SK-N-SH (cell line): ENCODE measurements around the gene GRIA1. TPM values are rescaled to one million over a fixed set of nuclear protein-coding genes. Genes with fewer than 3 reads are reported as not detected.
A peak's percentile ranks its signal among the peaks of the same experiment; 100 is the strongest.

Experiments
- CTCF ChIA-PET: fragments of 300-600, 350-600 bp; formaldehyde crosslinking; extraction: SDS; loops from one replicate; lab custom pipeline; 2021; lab: Yijun Ruan, JAX
- POLR2A ChIA-PET: fragments of 350-600 bp; sonication (Branson Sonifier 250); formaldehyde crosslinking; extraction: SDS; loops from one replicate; lab custom pipeline; 2020; ENCODE audit warnings: antibody characterized with exemption, inconsistent platforms; lab: Yijun Ruan, JAX
- DNase-seq: peaks from one replicate; pipeline ENCODE4 v3.0.0; 2012
- H2AFZ ChIP-seq: fragments of 200-600 bp; sonication (generic); 2 replicates; pipeline ENCODE4 v1.8.1; 2016; ENCODE audit warnings: antibody characterized with exemption, mild to moderate bottlenecking, low read depth
- H3F3A ChIP-seq: fragments of 200-600 bp; sonication (generic); replicated peaks from 2 replicates; pipeline ENCODE3; 2016; ENCODE audit warnings: antibody characterized with exemption, mild to moderate bottlenecking; ENCODE audit not compliant: insufficient read depth
- H3K27ac ChIP-seq, 2 experiments: fragments of 200-500 bp in 1 of 2; fragments of 200-600 bp in 1 of 2; sonication (Bioruptor generic) in 1 of 2; sonication (generic), shearing (Covaris generic) in 1 of 2; 2 replicates each; pipeline versions ENCODE4 v1.5.1 to v1.6.1; 2014 to 2016; ENCODE audit warnings: low read depth in 2 of 2, inconsistent platforms in 1 of 2, low read length in 1 of 2, mild to moderate bottlenecking in 1 of 2, mixed read lengths in 1 of 2
- H3K27me3 ChIP-seq: fragments of 200-600 bp; sonication (generic), shearing (Covaris generic); 2 replicates; pipeline ENCODE4 v1.6.1; 2016; ENCODE audit warnings: mixed run types; ENCODE audit not compliant: insufficient read depth
- H3K36me3 ChIP-seq, 2 experiments: fragments of 200-500 bp in 1 of 2; fragments of 200-600 bp in 1 of 2; sonication (Bioruptor generic) in 1 of 2; sonication (generic) in 1 of 2; replicated peaks in 1 of 2; 2 replicates each; pipeline versions ENCODE3 to v1.5.1; 2014 to 2016; ENCODE audit warnings: low read length in 1 of 2, mild to moderate bottlenecking in 1 of 2; ENCODE audit not compliant: insufficient read depth in 2 of 2, control insufficient read depth in 1 of 2
- H3K4me1 ChIP-seq, 2 experiments: fragments of 200-500 bp in 1 of 2; fragments of 200-600 bp in 1 of 2; sonication (Bioruptor generic) in 1 of 2; sonication (generic), shearing (Covaris generic) in 1 of 2; 2 replicates each; pipeline versions ENCODE4 v1.5.1 to v1.6.1; 2014 to 2016; ENCODE audit warnings: low read depth in 1 of 2, low read length in 1 of 2, mixed run types in 1 of 2; ENCODE audit not compliant: insufficient read depth in 2 of 2, control insufficient read depth in 1 of 2
- H3K4me2 ChIP-seq: fragments of 200-600 bp; sonication (generic), shearing (Covaris generic); 2 replicates; pipeline ENCODE4 v1.6.1; 2017; ENCODE audit warnings: mixed run types
- H3K4me3 ChIP-seq, 2 experiments: fragments of 200-500 bp in 1 of 2; fragments of 200-600 bp in 1 of 2; sonication (Bioruptor generic) in 1 of 2; sonication (generic), shearing (Covaris generic) in 1 of 2; 2 replicates each; pipeline versions ENCODE4 v1.5.1 to v1.8.1; 2014 to 2016; ENCODE audit warnings: low read depth in 2 of 2, inconsistent platforms in 1 of 2, low read length in 1 of 2, mild to moderate bottlenecking in 1 of 2, mixed read lengths in 1 of 2, moderate library complexity in 1 of 2
- H3K79me2 ChIP-seq: fragments of 200-600 bp; sonication (generic); 2 replicates; pipeline ENCODE4 v1.8.1; 2017; ENCODE audit warnings: mild to moderate bottlenecking; ENCODE audit not compliant: insufficient read depth
- H3K9ac ChIP-seq: fragments of 200-600 bp; sonication (generic); 2 replicates; pipeline ENCODE4 v1.6.1; 2017; ENCODE audit warnings: mixed run types
- H3K9me2 ChIP-seq: fragments of 200-600 bp; sonication (generic); 2 replicates; pipeline ENCODE4 v1.6.1; 2017; ENCODE audit warnings: mixed run types
- H3K9me3 ChIP-seq: fragments of 200-600 bp; sonication (generic); 2 replicates; pipeline ENCODE4 v1.6.1; 2017; ENCODE audit warnings: mixed run types, mild to moderate bottlenecking, moderate library complexity
- H4K20me1 ChIP-seq: fragments of 200-600 bp; sonication (generic); 2 replicates; pipeline ENCODE4 v1.6.1; 2017; ENCODE audit warnings: mild to moderate bottlenecking, mixed run types; ENCODE audit not compliant: insufficient read depth
- ELF1 ChIP-seq: IDR thresholded peaks from 2 replicates; pipeline ENCODE4 v1.4.0; 2012
- EP300 ChIP-seq, 2 experiments: IDR thresholded peaks; 2 replicates each; pipeline versions ENCODE4 v1.4.0 to v1.6.1; 2012; ENCODE audit warnings: borderline replicate concordance in 1 of 2, low read depth in 1 of 2, low read length in 1 of 2
- FOSL2 ChIP-seq: IDR thresholded peaks from 2 replicates; pipeline ENCODE4 v1.4.0; 2012; ENCODE audit warnings: low read depth, mild to moderate bottlenecking, moderate library complexity, borderline replicate concordance
- FOXJ3 ChIP-seq: sonication (generic); formaldehyde crosslinking; IDR thresholded peaks from 2 replicates; pipeline ENCODE4 v1.5.1; 2020; ENCODE audit warnings: mild to moderate bottlenecking, missing genetic modification reagents
- GABPA ChIP-seq: IDR thresholded peaks from 2 replicates; pipeline ENCODE4 v1.4.0; 2012; ENCODE audit warnings: low read depth, mild to moderate bottlenecking
- GATA2 ChIP-seq: sonication (generic); formaldehyde crosslinking; IDR thresholded peaks from 2 replicates; pipeline ENCODE4 v1.5.0; 2020; ENCODE audit warnings: mild to moderate bottlenecking, missing genetic modification reagents
- MAX ChIP-seq: IDR thresholded peaks from 2 replicates; pipeline ENCODE4 v1.4.0; 2012; ENCODE audit warnings: low read depth
- NFIC ChIP-seq: IDR thresholded peaks from 2 replicates; pipeline ENCODE4 v1.4.0; 2012; ENCODE audit warnings: borderline replicate concordance
- NRF1 ChIP-seq: IDR thresholded peaks from 2 replicates; pipeline ENCODE4 v1.6.1; 2012; ENCODE audit warnings: low read depth, mild to moderate bottlenecking, low read length
- RAD21 ChIP-seq: IDR thresholded peaks from 2 replicates; pipeline ENCODE4 v1.6.1; 2012; ENCODE audit warnings: mild to moderate bottlenecking, low read length
- RCOR1 ChIP-seq: fragments of 150-350 bp; IDR thresholded peaks from 2 replicates; pipeline ENCODE4 v1.6.1; 2017; ENCODE audit warnings: antibody characterized with exemption, low read length
- SIN3A ChIP-seq: IDR thresholded peaks from 2 replicates; pipeline ENCODE4 v1.6.1; 2012; ENCODE audit warnings: low read depth, mild to moderate bottlenecking, low read length, moderate library complexity, borderline replicate concordance
- SMC3 ChIP-seq: IDR thresholded peaks from 2 replicates; pipeline ENCODE4 v1.6.1; 2012; ENCODE audit warnings: low read depth, low read length, improper control_type of control experiment
- TAF1 ChIP-seq: IDR thresholded peaks from 2 replicates; pipeline ENCODE4 v1.6.1; 2012; ENCODE audit warnings: low read depth, mild to moderate bottlenecking, low read length, moderate library complexity, borderline replicate concordance
- TEAD4 ChIP-seq: IDR thresholded peaks from 2 replicates; pipeline ENCODE4 v1.4.0; 2012; ENCODE audit warnings: mild to moderate bottlenecking, borderline replicate concordance; ENCODE audit not compliant: insufficient read depth
- USF2 ChIP-seq: fragments of 150-350 bp; IDR thresholded peaks from 2 replicates; pipeline ENCODE4 v1.6.1; 2017; ENCODE audit warnings: antibody characterized with exemption, low read length, low read depth, borderline replicate concordance
- YY1 ChIP-seq: IDR thresholded peaks from 2 replicates; pipeline ENCODE4 v1.4.0; 2012; ENCODE audit warnings: low read depth, mild to moderate bottlenecking
- WGBS: methylation state at CpG from one replicate; pipeline ENCODE4 v1.1.6; 2017; ENCODE audit warnings: low lambda C conversion rate; 5-methylcytosine and 5-hydroxymethylcytosine counted together
- polyA plus RNA-seq, 3 experiments: library from polyadenylated mRNA; depleted of rRNA; stranded (reverse); fragments of >200 nt; gene quantifications; 2 replicates each; pipeline ENCODE4 v1.2.3, GENCODE V29; 2012
- TF ChIP-seq, protein P1 (sequence below): fragments of 150-350 bp; IDR thresholded peaks from 2 replicates; pipeline ENCODE4 v1.6.1; 2016; ENCODE audit warnings: mild to moderate bottlenecking, low read depth, low read length
- TF ChIP-seq, protein P2 (sequence below): fragments of 200-600 bp; sonication (generic); IDR thresholded peaks from 2 replicates; pipeline ENCODE4 v1.6.1; 2017; ENCODE audit warnings: antibody characterized with exemption, mild to moderate bottlenecking, moderate library complexity

Gene GRIA1
- polyA plus RNA-seq, 1 of the 3 experiments (the other 2 are of a cell fraction), result 0.35 TPM

GRCh38 chr5:153491856-153492255 lies 1.4 kb downstream of the GRIA1 start:
- Histone ChIP-seq H3K4me2 (no peak overlapping the region), H3K9me2 (no peaks in the 10 kb centered on the region), H3K4me1 (no peaks in the 10 kb centered on the region; a peak in 1 of 4 replicates), H2AFZ (no peak overlapping the region), H3F3A (no peaks in the 10 kb centered on the region), H4K20me1 (no peaks in the 10 kb centered on the region)
- POLR2A ChIA-PET, result no interaction called here
- CTCF ChIA-PET, result interaction anchor here (1.2 to 1.3 kb wide), 2 partner anchors 220 to 473 kb away, joined by 4 to 10 read pairs; no protein-coding TSS in a partner anchor
- 71% methylated on average over 8 of the region's 8 CpGs for WGBS
- no peak for TF ChIP-seq SIN3A
- no peak for TF ChIP-seq YY1
- no peak for TF ChIP-seq GABPA
- TF ChIP-seq RCOR1, result no peak
- TF ChIP-seq NFIC, result no peak
- TF ChIP-seq FOXJ3 (CRISPR knock-in tag), result no peak
- no peak for TF ChIP-seq MAX
- TF ChIP-seq GATA2 (CRISPR knock-in tag), result no peak
- TF ChIP-seq, protein P1, sequence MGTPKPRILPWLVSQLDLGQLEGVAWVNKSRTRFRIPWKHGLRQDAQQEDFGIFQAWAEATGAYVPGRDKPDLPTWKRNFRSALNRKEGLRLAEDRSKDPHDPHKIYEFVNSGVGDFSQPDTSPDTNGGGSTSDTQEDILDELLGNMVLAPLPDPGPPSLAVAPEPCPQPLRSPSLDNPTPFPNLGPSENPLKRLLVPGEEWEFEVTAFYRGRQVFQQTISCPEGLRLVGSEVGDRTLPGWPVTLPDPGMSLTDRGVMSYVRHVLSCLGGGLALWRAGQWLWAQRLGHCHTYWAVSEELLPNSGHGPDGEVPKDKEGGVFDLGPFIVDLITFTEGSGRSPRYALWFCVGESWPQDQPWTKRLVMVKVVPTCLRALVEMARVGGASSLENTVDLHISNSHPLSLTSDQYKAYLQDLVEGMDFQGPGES, result no peak
- TF ChIP-seq EP300 (IDR thresholded peaks at IDR 0.05; ENCODE audit: borderline replicate concordance in 1 of 2, low read depth in 1 of 2, low read length in 1 of 2), result no peak
- TF ChIP-seq TEAD4, result no peak
- no peak for TF ChIP-seq TAF1
- TF ChIP-seq NRF1, result no peak
- TF ChIP-seq, all 33 proteins: peak for 0
- Histone ChIP-seq H3K27me3 (no peaks in the 10 kb centered on the region), H3K27ac (no peak overlapping the region), H3K9ac (no peak overlapping the region), H3K36me3 (no peaks in the 10 kb centered on the region), H3K9me3 (no peaks in the 10 kb centered on the region), H3K79me2 (no peaks in the 10 kb centered on the region), H3K4me3 (no peak overlapping the region)
- DNase-seq, result no peak

DNA sequence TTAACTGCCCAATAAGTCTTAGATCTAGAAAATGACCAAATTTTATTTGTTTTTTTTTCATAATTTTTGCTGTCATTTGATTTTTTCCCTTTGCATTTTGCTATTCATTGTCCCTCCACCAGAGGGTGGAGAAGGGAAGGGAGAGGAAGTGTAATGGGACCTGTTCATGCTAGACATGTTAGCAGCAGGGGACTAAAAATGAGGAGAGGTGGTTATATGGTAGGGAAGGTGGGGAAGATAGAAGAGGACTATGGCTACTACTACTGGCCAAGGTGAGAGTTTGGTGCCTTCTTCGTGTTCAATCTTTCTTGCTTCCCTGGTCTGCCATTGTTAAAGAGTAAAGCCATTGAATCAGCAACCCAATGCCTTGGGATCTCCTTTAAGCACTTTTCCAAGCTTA lies 6.4 kb downstream of the GRIA1 start:
- H3K9me2 ChIP-seq, result no peaks in the 10 kb centered on the region
- H4K20me1 ChIP-seq, result no peaks in the 10 kb centered on the region
- WGBS, result 56% methylated on average over 1 of the region's 1 CpG
- CTCF ChIA-PET, result interaction anchor here (0.8 to 4.7 kb wide), 5 partner anchors 257 to 477 kb away, joined by 3 to 90 read pairs (median 3); no protein-coding TSS in a partner anchor
- H3K79me2 ChIP-seq, result no peaks in the 10 kb centered on the region
- H3K4me2 ChIP-seq, result no peak overlapping the region
- no peak overlapping the region for H3K27ac ChIP-seq
- no peaks in the 10 kb centered on the region for H3K4me1 ChIP-seq
- H3F3A ChIP-seq, result no peaks in the 10 kb centered on the region
- H3K36me3 ChIP-seq, result no peaks in the 10 kb centered on the region
- POLR2A ChIA-PET, result no interaction called here
- H3K9ac ChIP-seq, result no peak overlapping the region
- peak; percentile 35 for DNase-seq
- TF ChIP-seq RAD21, result peak; percentile 92
- TF ChIP-seq SMC3, result peak; percentile 89
- TF ChIP-seq, protein P2, sequence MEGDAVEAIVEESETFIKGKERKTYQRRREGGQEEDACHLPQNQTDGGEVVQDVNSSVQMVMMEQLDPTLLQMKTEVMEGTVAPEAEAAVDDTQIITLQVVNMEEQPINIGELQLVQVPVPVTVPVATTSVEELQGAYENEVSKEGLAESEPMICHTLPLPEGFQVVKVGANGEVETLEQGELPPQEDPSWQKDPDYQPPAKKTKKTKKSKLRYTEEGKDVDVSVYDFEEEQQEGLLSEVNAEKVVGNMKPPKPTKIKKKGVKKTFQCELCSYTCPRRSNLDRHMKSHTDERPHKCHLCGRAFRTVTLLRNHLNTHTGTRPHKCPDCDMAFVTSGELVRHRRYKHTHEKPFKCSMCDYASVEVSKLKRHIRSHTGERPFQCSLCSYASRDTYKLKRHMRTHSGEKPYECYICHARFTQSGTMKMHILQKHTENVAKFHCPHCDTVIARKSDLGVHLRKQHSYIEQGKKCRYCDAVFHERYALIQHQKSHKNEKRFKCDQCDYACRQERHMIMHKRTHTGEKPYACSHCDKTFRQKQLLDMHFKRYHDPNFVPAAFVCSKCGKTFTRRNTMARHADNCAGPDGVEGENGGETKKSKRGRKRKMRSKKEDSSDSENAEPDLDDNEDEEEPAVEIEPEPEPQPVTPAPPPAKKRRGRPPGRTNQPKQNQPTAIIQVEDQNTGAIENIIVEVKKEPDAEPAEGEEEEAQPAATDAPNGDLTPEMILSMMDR, result peak; percentile 88
- TF ChIP-seq ELF1, result no peak
- TF ChIP-seq FOSL2, result no peak
- TF ChIP-seq NFIC, result no peak
- no peak for TF ChIP-seq USF2
- H3K27me3 ChIP-seq, result no peaks in the 10 kb centered on the region
- no peak overlapping the region for H3K4me3 ChIP-seq
- no peaks in the 10 kb centered on the region for H3K9me3 ChIP-seq
- no peak overlapping the region for H2AFZ ChIP-seq
